Activated CD4-positive, alpha-beta T cell treated with anti-CD3 and anti-CD28 coated beads, Interleukin-2, amount 50 U/mL, for 4 hours (primary cell): ENCODE data around the gene AP4E1.
A peak's percentile ranks its signal among the peaks of the same experiment; 100 is the strongest.
"Not testable (repeated sequence)": the region's sequence is repeated elsewhere in the genome, so short reads cannot be mapped to it uniquely, and the experiment has no call there.

Experiments
- DNase-seq, 2 experiments: peaks; one replicate each; pipeline ENCODE4 v3.0.0-alpha.2; 2020

Gene AP4E1

GRCh38 chr15:50890751-50891150 lies 17.7 kb upstream of the AP4E1 start:
- no peak for DNase-seq

GRCh38 chr15:50891159-50891558 lies 17.3 kb upstream of the AP4E1 start:
- no peak for DNase-seq

- no peak for DNase-seq
These were observed 14.5 kb upstream of the AP4E1 start for GRCh38 chr15:50893976-50894375.

- DNase-seq, result not testable (repeated sequence)
These were observed 7.1 kb upstream of the AP4E1 start for GRCh38 chr15:50901390-50901789.

- DNase-seq, result no peak
These were observed 4.3 kb upstream of the AP4E1 start for GRCh38 chr15:50904211-50904610.

GRCh38 chr15:50905055-50905454 lies 3.4 kb upstream of the AP4E1 start:
- no peak for DNase-seq

GRCh38 chr15:50906954-50907600 lies 1.4 kb upstream of the AP4E1 start:
- peak; percentile 66 to 68 for DNase-seq

GRCh38 chr15:50907601-50908208 lies 778 bp upstream of the AP4E1 start:
- DNase-seq, result peak; percentile 35 to 42

- DNase-seq, result peak; percentile 4 to 15
These were observed 481 bp downstream of the AP4E1 start for GRCh38 chr15:50909010-50909317.

GRCh38 chr15:50910426-50910795 lies 1.9 kb downstream of the AP4E1 start:
- not testable (repeated sequence) for DNase-seq

- no peak for DNase-seq
These were observed 2.5 kb downstream of the AP4E1 start for GRCh38 chr15:50911001-50911400.

GRCh38 chr15:50911621-50912020 lies 3.1 kb downstream of the AP4E1 start:
- DNase-seq, result no peak

GRCh38 chr15:50916400-50916799 lies 7.9 kb downstream of the AP4E1 start:
- DNase-seq, result no peak

- not testable (repeated sequence) for DNase-seq
These were observed 10.9 kb downstream of the AP4E1 start for GRCh38 chr15:50919359-50919758.

GRCh38 chr15:50925281-50925680 lies 16.8 kb downstream of the AP4E1 start:
- no peak for DNase-seq

- DNase-seq, result no peak
These were observed 20.6 kb downstream of the AP4E1 start for GRCh38 chr15:50929062-50929461.

GRCh38 chr15:50930792-50931191 lies 22.3 kb downstream of the AP4E1 start:
- no peak for DNase-seq

GRCh38 chr15:50933341-50933740 lies 24.9 kb downstream of the AP4E1 start:
- DNase-seq, result no peak

GRCh38 chr15:50938525-50938924 lies 30.0 kb downstream of the AP4E1 start:
- no peak for DNase-seq

GRCh38 chr15:50939911-50940310 lies 31.4 kb downstream of the AP4E1 start:
- DNase-seq, result no peak

GRCh38 chr15:50940506-50940905 lies 32.0 kb downstream of the AP4E1 start:
- DNase-seq, result no peak

- no peak for DNase-seq
These were observed 35.2 kb downstream of the AP4E1 start for GRCh38 chr15:50943638-50944037.

GRCh38 chr15:50944672-50945071 lies 36.2 kb downstream of the AP4E1 start:
- no peak for DNase-seq

- DNase-seq, result no peak
These were observed 37.2 kb downstream of the AP4E1 start for GRCh38 chr15:50945725-50946124.

GRCh38 chr15:50950745-50951144 lies 42.3 kb downstream of the AP4E1 start:
- DNase-seq, result not testable (repeated sequence)
